ENCODE data around the gene CD2AP.

The CD2AP gene

GRCh38 chr6:47674673-47675072, 197.1 kb downstream of the CD2AP start:
- TF ChIP-seq CREB5 (CRISPR knock-in tag; IDR thresholded peaks at IDR 0.05; ENCODE audit: low read depth) (no peak), CSRNP3 (CRISPR knock-in tag; IDR thresholded peaks at IDR 0.05) (no peak), OSR1 (CRISPR knock-in tag; IDR thresholded peaks at IDR 0.05) (no peak), TCF4 (CRISPR knock-in tag; IDR thresholded peaks at IDR 0.05; ENCODE audit: borderline replicate concordance) (no peak), ZNF565 (CRISPR knock-in tag; conservative IDR thresholded peaks at IDR 0.05; ENCODE audit: low read depth) (no peak), TSHZ2 (CRISPR knock-in tag; IDR thresholded peaks at IDR 0.05) (no peak), TOX (CRISPR knock-in tag; IDR thresholded peaks at IDR 0.05; ENCODE audit: borderline replicate concordance) (no peak), ZNF8 (CRISPR knock-in tag; IDR thresholded peaks at IDR 0.05) (no peak), ZFP30 (CRISPR knock-in tag; IDR thresholded peaks at IDR 0.05) (no peak), ZFP3 (CRISPR knock-in tag; IDR thresholded peaks at IDR 0.05) (no peak), PATZ1 (CRISPR knock-in tag; IDR thresholded peaks at IDR 0.05; ENCODE audit: borderline replicate concordance) (no peak), GLIS3 (CRISPR knock-in tag; IDR thresholded peaks at IDR 0.05) (no peak), BACH2 (CRISPR knock-in tag; IDR thresholded peaks at IDR 0.05; ENCODE audit: borderline replicate concordance) (no peak), ESRRG (CRISPR knock-in tag; IDR thresholded peaks at IDR 0.05) (no peak), PPARA (CRISPR knock-in tag; IDR thresholded peaks at IDR 0.05; ENCODE audit: borderline replicate concordance) (no peak), SNAI2 (CRISPR knock-in tag; IDR thresholded peaks at IDR 0.05) (no peak), ZC3H10 (CRISPR knock-in tag; IDR thresholded peaks at IDR 0.05) (no peak), CSDC2 (CRISPR knock-in tag; IDR thresholded peaks at IDR 0.05) (no peak), POU6F1 (CRISPR knock-in tag; IDR thresholded peaks at IDR 0.05; ENCODE audit: borderline replicate concordance, low read depth) (no peak), RARB (CRISPR knock-in tag; IDR thresholded peaks at IDR 0.05) (no peak)
- no peak for ATAC-seq

Data from SK-N-SH treated with all-trans-retinoic acid at 6 μM for 48 hours (cell line).